ENCODE data around the gene BRMS1.

DNA sequence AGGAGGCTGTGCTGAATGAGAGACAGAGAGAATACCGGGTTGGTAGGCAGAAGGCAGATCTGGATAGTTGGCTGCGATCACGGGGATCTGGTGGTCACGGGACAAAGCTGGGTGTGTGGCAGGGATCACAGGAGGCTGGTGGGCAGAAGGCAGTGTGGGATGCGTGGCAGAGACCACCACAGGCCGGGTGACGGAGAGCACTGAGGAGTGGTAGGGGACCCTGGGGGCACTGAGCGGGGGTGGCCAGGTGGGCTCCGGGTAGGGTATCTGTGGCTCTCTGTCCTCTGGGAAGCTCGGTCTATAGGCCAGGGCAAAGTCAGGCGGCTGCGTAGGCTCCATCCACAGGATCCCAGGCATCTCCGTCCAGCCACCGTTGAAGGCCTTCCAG lies 29.4 kb downstream of the BRMS1 start:
- TF ChIP-seq EZH2phosphoT487 (IDR thresholded peaks at IDR 0.05; ENCODE audit: unreplicated experiment) (no peak), CTCF (conservative IDR thresholded peaks at IDR 0.05; ENCODE audit: low read depth in 2 of 2) (no peak), EZH2 (IDR thresholded peaks at IDR 0.05; ENCODE audit: low read depth, unreplicated experiment) (no peak), JUNB (IDR thresholded peaks at IDR 0.05; ENCODE audit: unreplicated experiment) (no peak), POLR2AphosphoS5 (IDR thresholded peaks at IDR 0.05; ENCODE audit: low read depth) (no peak), CREB1 (CRISPR knock-in tag; IDR thresholded peaks at IDR 0.05; ENCODE audit: low read depth) (no peak), ZNF462 (CRISPR knock-in tag; IDR thresholded peaks at IDR 0.05) (no peak)
- TF ChIP-seq, protein P1, sequence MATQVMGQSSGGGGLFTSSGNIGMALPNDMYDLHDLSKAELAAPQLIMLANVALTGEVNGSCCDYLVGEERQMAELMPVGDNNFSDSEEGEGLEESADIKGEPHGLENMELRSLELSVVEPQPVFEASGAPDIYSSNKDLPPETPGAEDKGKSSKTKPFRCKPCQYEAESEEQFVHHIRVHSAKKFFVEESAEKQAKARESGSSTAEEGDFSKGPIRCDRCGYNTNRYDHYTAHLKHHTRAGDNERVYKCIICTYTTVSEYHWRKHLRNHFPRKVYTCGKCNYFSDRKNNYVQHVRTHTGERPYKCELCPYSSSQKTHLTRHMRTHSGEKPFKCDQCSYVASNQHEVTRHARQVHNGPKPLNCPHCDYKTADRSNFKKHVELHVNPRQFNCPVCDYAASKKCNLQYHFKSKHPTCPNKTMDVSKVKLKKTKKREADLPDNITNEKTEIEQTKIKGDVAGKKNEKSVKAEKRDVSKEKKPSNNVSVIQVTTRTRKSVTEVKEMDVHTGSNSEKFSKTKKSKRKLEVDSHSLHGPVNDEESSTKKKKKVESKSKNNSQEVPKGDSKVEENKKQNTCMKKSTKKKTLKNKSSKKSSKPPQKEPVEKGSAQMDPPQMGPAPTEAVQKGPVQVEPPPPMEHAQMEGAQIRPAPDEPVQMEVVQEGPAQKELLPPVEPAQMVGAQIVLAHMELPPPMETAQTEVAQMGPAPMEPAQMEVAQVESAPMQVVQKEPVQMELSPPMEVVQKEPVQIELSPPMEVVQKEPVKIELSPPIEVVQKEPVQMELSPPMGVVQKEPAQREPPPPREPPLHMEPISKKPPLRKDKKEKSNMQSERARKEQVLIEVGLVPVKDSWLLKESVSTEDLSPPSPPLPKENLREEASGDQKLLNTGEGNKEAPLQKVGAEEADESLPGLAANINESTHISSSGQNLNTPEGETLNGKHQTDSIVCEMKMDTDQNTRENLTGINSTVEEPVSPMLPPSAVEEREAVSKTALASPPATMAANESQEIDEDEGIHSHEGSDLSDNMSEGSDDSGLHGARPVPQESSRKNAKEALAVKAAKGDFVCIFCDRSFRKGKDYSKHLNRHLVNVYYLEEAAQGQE (IDR thresholded peaks at IDR 0.05; ENCODE audit: unreplicated experiment) = no peak

Data from GM23338 (cell line).